ENCODE measurements around the gene DDIT3. TPM values are rescaled to one million over a fixed set of nuclear protein-coding genes. Genes with fewer than 3 reads are reported as not detected.

DDIT3 gene
- total RNA-seq, 1 experiment from 2014 or later = 61.9 TPM

DNA sequence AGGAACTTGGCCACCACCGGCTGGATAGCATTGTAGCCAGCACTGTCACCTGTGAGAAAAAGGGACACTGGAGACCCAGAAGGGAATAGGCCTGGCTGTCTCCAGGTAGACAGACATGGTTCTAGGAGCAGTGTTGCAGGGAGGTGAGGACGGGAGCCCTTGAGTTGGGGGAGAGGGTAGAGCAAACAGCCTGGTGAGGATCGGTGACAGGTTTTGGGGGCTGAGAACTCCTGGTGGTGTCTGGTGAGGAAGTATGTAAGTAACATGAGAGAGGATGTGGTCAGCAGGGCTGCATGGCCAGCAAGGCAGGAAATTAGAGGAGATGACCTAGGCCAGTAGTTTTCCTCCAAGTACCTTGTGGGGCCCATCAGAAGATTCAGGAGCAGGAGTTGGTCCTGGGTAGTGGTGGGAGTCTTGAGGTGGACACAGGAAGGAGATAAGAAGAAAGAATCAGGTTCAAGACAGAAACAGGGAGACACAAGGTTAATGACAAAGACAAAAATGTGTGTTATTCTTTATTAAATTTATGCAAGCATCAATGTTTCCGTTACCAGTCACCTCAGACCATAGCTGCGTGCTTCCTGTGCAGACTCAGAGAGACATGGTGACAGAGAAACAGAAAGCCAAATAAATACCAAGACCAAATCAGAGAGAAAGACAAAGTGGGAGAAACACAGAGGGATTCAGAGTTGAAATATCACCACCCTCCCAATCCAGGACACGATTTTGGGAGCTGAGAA, 40.8 kb downstream of the DDIT3 start, which contains the start of gene ARHGAP9:
Gene ARHGAP9, minus strand, starts transcription at position 491 of the 740 bp plus-strand sequence. Its CDS starts 460 bp downstream, at position 31.
- Histone ChIP-seq H3K36me3 (ENCODE audit: insufficient read depth, low read length, poor library complexity, severe bottlenecking) (no peaks in the 10 kb centered on the region), H3K4me3 (ENCODE audit: low read depth, low read length, poor library complexity, severe bottlenecking) (no peak within 1 kb of the TSS), H3K27me3 (replicated peaks; ENCODE audit: insufficient read depth, low read depth, low read length, poor library complexity) (peaks cover 20% of the 10 kb centered on the region), H3K4me1 (ENCODE audit: insufficient read depth, low read length, poor library complexity, severe bottlenecking) (no peaks in the 10 kb centered on the region), H3K27ac (ENCODE audit: low read depth, low read length, poor library complexity, severe bottlenecking) (no peak within 1 kb of the TSS), H3K9me3 (ENCODE audit: low read depth, low read length, poor library complexity, severe bottlenecking) (no peaks in the 10 kb centered on the region)
- no peak for DNase-seq (ENCODE audit: low spot score)
- ChIA-PET CTCF (interaction anchor here (0.8 kb wide), 1 partner anchor 21 kb away, joined by 3 read pairs; no protein-coding TSS in a partner anchor), POLR2A (ENCODE audit: low non-redundant PET) (no interaction called here)
- BruUV-seq (replicated peaks) = no TSS peak
- TF ChIP-seq EZH2 (IDR thresholded peaks at IDR 0.05; ENCODE audit: borderline replicate concordance, low read depth, low read length, poor library complexity, severe bottlenecking) = no peak
- TF ChIP-seq, protein P1, sequence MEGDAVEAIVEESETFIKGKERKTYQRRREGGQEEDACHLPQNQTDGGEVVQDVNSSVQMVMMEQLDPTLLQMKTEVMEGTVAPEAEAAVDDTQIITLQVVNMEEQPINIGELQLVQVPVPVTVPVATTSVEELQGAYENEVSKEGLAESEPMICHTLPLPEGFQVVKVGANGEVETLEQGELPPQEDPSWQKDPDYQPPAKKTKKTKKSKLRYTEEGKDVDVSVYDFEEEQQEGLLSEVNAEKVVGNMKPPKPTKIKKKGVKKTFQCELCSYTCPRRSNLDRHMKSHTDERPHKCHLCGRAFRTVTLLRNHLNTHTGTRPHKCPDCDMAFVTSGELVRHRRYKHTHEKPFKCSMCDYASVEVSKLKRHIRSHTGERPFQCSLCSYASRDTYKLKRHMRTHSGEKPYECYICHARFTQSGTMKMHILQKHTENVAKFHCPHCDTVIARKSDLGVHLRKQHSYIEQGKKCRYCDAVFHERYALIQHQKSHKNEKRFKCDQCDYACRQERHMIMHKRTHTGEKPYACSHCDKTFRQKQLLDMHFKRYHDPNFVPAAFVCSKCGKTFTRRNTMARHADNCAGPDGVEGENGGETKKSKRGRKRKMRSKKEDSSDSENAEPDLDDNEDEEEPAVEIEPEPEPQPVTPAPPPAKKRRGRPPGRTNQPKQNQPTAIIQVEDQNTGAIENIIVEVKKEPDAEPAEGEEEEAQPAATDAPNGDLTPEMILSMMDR (conservative IDR thresholded peaks at IDR 0.05; ENCODE audit: low read depth, low read length) = no peak
- intact Hi-C loops (cut with micrococcal nuclease; ENCODE audit: unreplicated experiment) = no loop called here

DNA sequence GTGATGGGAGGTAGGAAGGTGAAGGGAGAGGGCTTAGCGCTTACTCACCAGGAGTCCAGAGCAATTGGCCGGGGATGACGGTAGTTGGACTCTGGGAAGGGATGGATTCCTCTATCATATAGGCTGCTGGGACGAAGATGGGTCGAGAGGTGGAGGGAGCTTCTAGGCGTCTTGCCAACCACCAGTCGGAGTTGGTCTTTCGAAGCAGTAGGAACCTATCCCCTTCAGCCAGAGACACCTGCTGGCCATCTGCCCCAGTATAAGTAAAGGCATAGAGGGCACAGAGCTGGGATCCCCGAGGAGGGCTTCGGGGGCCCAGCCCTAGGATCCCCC, 41.3 kb downstream of the DDIT3 start:
- no peak overlapping the region for H3K27ac ChIP-seq (ENCODE audit: low read depth, low read length, poor library complexity, severe bottlenecking)
- H3K4me3 ChIP-seq (ENCODE audit: low read depth, low read length, poor library complexity, severe bottlenecking) = no peak overlapping the region
- no peaks in the 10 kb centered on the region for H3K4me1 ChIP-seq (ENCODE audit: insufficient read depth, low read length, poor library complexity, severe bottlenecking)
- no peaks in the 10 kb centered on the region for H3K36me3 ChIP-seq (ENCODE audit: insufficient read depth, low read length, poor library complexity, severe bottlenecking)
- CTCF ChIA-PET = no interaction called here
- no peak for TF ChIP-seq EZH2 (IDR thresholded peaks at IDR 0.05; ENCODE audit: borderline replicate concordance, low read depth, low read length, poor library complexity, severe bottlenecking)
- TF ChIP-seq, protein P1 (conservative IDR thresholded peaks at IDR 0.05; ENCODE audit: low read depth, low read length) = no peak
- no TSS peak for BruUV-seq (replicated peaks)
- H3K9me3 ChIP-seq (ENCODE audit: low read depth, low read length, poor library complexity, severe bottlenecking) = no peaks in the 10 kb centered on the region
- H3K27me3 ChIP-seq (replicated peaks; ENCODE audit: insufficient read depth, low read depth, low read length, poor library complexity) = peaks cover 26% of the 10 kb centered on the region
- POLR2A ChIA-PET (ENCODE audit: low non-redundant PET) = no interaction called here
- intact Hi-C loops (cut with micrococcal nuclease; ENCODE audit: unreplicated experiment) = no loop called here
- DNase-seq (ENCODE audit: low spot score) = no peak

DNA sequence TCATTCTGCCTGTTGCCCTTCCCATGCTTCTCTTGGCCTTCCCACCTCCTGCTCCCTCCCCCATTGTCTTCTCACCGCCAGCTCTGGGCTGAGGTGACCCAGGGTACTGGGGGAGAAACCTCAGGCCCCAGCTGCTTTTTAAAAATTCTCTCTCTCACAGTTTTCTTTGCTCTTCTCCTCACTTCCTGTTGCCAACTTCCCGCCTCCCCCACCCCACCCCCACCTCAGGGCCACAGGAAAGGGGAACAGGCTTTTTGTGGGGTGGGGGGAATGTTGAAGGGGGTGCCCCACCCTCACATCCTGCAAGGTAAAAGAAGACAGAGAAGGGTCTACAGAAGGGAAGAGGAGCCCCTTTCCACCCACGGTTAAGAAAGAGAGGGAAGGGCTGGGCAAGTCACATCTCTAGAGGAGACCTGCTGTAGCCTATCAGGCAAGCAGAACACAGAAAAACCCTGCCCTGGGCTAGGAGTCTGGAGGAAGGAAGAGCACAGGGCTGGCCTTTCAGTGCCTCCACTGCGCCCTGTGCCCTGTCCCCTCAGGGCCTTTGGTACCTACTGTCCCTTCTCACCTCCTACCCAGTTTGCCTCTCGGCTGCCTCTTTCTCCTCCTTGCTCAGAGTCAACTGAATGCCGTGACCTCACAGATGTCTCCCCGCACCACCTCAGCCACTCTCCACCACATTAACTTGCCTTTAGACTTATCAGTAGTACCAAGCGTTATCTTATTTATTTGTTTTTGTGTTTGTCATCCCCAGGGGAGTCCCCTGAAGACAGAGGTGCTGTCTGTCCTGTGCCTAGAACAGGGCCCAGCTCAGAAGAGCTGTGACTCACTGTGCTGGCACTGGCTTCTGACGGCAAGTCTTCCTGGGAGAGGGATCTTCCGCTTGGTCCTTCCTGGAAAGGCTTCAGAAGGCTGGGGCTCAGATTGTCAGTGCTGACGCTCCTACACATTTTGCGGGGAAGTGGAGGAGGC, 42.3 kb downstream of the DDIT3 start:
- no peaks in the 10 kb centered on the region for H3K4me1 ChIP-seq (ENCODE audit: insufficient read depth, low read length, poor library complexity, severe bottlenecking)
- no peak overlapping the region for H3K27ac ChIP-seq (ENCODE audit: low read depth, low read length, poor library complexity, severe bottlenecking)
- TF ChIP-seq, protein P1 (conservative IDR thresholded peaks at IDR 0.05; ENCODE audit: low read depth, low read length) = no peak
- no peak for TF ChIP-seq EZH2 (IDR thresholded peaks at IDR 0.05; ENCODE audit: borderline replicate concordance, low read depth, low read length, poor library complexity, severe bottlenecking)
- DNase-seq (ENCODE audit: low spot score) = no peak
- ChIA-PET POLR2A (ENCODE audit: low non-redundant PET) (no interaction called here), CTCF (no interaction called here)
- H3K27me3 ChIP-seq (replicated peaks; ENCODE audit: insufficient read depth, low read depth, low read length, poor library complexity) = peaks cover 29% of the 10 kb centered on the region
- intact Hi-C loops (cut with micrococcal nuclease; ENCODE audit: unreplicated experiment) = no loop called here
- H3K9me3 ChIP-seq (ENCODE audit: low read depth, low read length, poor library complexity, severe bottlenecking) = no peaks in the 10 kb centered on the region
- H3K4me3 ChIP-seq (ENCODE audit: low read depth, low read length, poor library complexity, severe bottlenecking) = no peak overlapping the region
- H3K36me3 ChIP-seq (ENCODE audit: insufficient read depth, low read length, poor library complexity, severe bottlenecking) = no peaks in the 10 kb centered on the region
- no TSS peak for BruUV-seq (replicated peaks)
